CD14-positive monocyte (primary cell): Measurements from ENCODE around the gene CDC42BPG. TPM values are rescaled to one million over a fixed set of nuclear protein-coding genes. Genes with fewer than 3 reads are reported as not detected.

ENCODE experiments used
- DNase-seq, 3 donors: peaks; one replicate each; pipeline ENCODE4 v3.0.0-alpha.2; 2011 to 2022
- H2AFZ ChIP-seq: 2 replicates; pipeline ENCODE4 v1.6.0; 2012; ENCODE audit warnings: mild to moderate bottlenecking, low read depth, low read length, inconsistent platforms; ENCODE audit not compliant: insufficient read depth, poor library complexity, severe bottlenecking
- H3K27ac ChIP-seq, 2 donors: 1 replicate in 1 of 2; 2 replicates in 1 of 2; pipeline ENCODE4 v1.5.1; 2012 to 2013; ENCODE audit warnings: low read length in 2 of 2, control low read depth in 1 of 2, inconsistent platforms in 1 of 2, low read depth in 1 of 2, mild to moderate bottlenecking in 1 of 2
- H3K27me3 ChIP-seq, 2 donors: one replicate each; pipeline versions ENCODE4 v1.6.0 to v1.6.1; 2011 to 2013; ENCODE audit warnings: low read length in 2 of 2; ENCODE audit not compliant: control insufficient read depth in 2 of 2, insufficient read depth in 2 of 2
- H3K36me3 ChIP-seq, 2 donors: replicated peaks in 1 of 2; 1 replicate in 1 of 2; 2 replicates in 1 of 2; pipeline versions ENCODE4 v1.5.1 to v1.6.1; 2012 to 2013; ENCODE audit warnings: low read length in 2 of 2, control low read depth in 1 of 2, inconsistent platforms in 1 of 2, mild to moderate bottlenecking in 1 of 2; ENCODE audit not compliant: insufficient read depth in 2 of 2, control insufficient read depth in 1 of 2
- H3K4me1 ChIP-seq, 2 donors: 1 replicate in 1 of 2; 2 replicates in 1 of 2; pipeline versions ENCODE4 v1.5.1 to v1.6.1; 2012 to 2013; ENCODE audit warnings: low read length in 2 of 2, control low read depth in 1 of 2, inconsistent platforms in 1 of 2, mild to moderate bottlenecking in 1 of 2, moderate library complexity in 1 of 2; ENCODE audit not compliant: insufficient read depth in 2 of 2, control insufficient read depth in 1 of 2
- H3K4me2 ChIP-seq: replicated peaks from 2 replicates; pipeline ENCODE3; 2012; ENCODE audit warnings: low read length, moderate library complexity, mild to moderate bottlenecking; ENCODE audit not compliant: poor library complexity, severe bottlenecking; ENCODE audit errors: extremely low read depth
- H3K4me3 ChIP-seq, 3 experiments: fragments of 200-600 bp in 1 of 3; sonication (generic) in 1 of 3; replicated peaks in 1 of 3; 1 replicate in 2 of 3; 2 replicates in 1 of 3; pipeline ENCODE4 v1.5.1; 2011 to 2013; ENCODE audit warnings: low read length in 3 of 3, mild to moderate bottlenecking in 3 of 3, control low read depth in 2 of 3, low read depth in 2 of 3, inconsistent platforms in 1 of 3, moderate library complexity in 1 of 3
- H3K79me2 ChIP-seq: 2 replicates; pipeline ENCODE4 v1.6.0; 2012; ENCODE audit warnings: mild to moderate bottlenecking, control low read depth, inconsistent platforms, low read length, moderate library complexity; ENCODE audit not compliant: insufficient read depth
- H3K9ac ChIP-seq: 2 replicates; pipeline ENCODE4 v1.6.0; 2017; ENCODE audit warnings: low read length, mild to moderate bottlenecking; ENCODE audit not compliant: insufficient read depth, poor library complexity, severe bottlenecking
- H3K9me3 ChIP-seq, 2 donors: replicated peaks in 1 of 2; 1 replicate in 1 of 2; 2 replicates in 1 of 2; pipeline versions ENCODE4 v1.5.1 to v1.6.1; 2012 to 2013; ENCODE audit warnings: low read length in 2 of 2, control low read depth in 1 of 2; ENCODE audit not compliant: control insufficient read depth in 1 of 2, insufficient read depth in 1 of 2
- H4K20me1 ChIP-seq: 2 replicates; pipeline ENCODE4 v1.6.0; 2012; ENCODE audit warnings: mild to moderate bottlenecking, low read length, control low read depth, moderate library complexity; ENCODE audit not compliant: insufficient read depth
- H3K27ac Mint-ChIP-seq, 7 donors: one replicate each; pipeline ENCODE4 v1.8.0; 2020; ENCODE audit warnings: mild to moderate bottlenecking in 7 of 7, mixed read lengths in 7 of 7, moderate library complexity in 6 of 7, inconsistent platforms in 2 of 7
- H3K27me3 Mint-ChIP-seq, 3 donors: one replicate each; pipeline ENCODE4 v1.8.0; 2021 to 2022; ENCODE audit warnings: low read depth in 3 of 3, mild to moderate bottlenecking in 3 of 3, mixed read lengths in 3 of 3, moderate library complexity in 3 of 3, inconsistent platforms in 1 of 3
- H3K36me3 Mint-ChIP-seq, 2 donors: one replicate each; pipeline ENCODE4 v1.8.0; 2020; ENCODE audit warnings: mixed read lengths in 2 of 2, inconsistent platforms in 1 of 2, mild to moderate bottlenecking in 1 of 2
- H3K4me1 Mint-ChIP-seq: one replicate; pipeline ENCODE4 v1.8.0; 2020; ENCODE audit warnings: mild to moderate bottlenecking, mixed read lengths
- H3K4me3 Mint-ChIP-seq, 2 donors: one replicate each; pipeline ENCODE4 v1.8.0; 2020; ENCODE audit warnings: mild to moderate bottlenecking in 2 of 2, mixed read lengths in 2 of 2, moderate library complexity in 1 of 2
- H3K9me3 Mint-ChIP-seq, 7 donors: one replicate each; pipeline ENCODE4 v1.8.0; 2020 to 2022; ENCODE audit warnings: mixed read lengths in 7 of 7, mild to moderate bottlenecking in 6 of 7, moderate library complexity in 6 of 7, inconsistent platforms in 2 of 7
- WGBS: methylation state at CpG from one replicate; pipeline ENCODE4 v1.1.5; 2013; ENCODE audit warnings: missing lambda C conversion rate; ENCODE audit not compliant: insufficient coverage; 5-methylcytosine and 5-hydroxymethylcytosine counted together
- intact Hi-C, 2 donors: fragments of 100-400 bp; cut with micrococcal nuclease; formaldehyde crosslinking; loops; one replicate each; pipeline versions ENCODE4 v1.15.0 to v1.15.1; 2023
- polyA plus RNA-seq, 3 donors: library from polyadenylated mRNA; depleted of rRNA in 1 of 3; unstranded in 2 of 3; stranded (reverse) in 1 of 3; fragments of 300-500 nt in 2 of 3; fragments of >200 nt in 1 of 3; fragmentation: Illumina TruSeq in 2 of 3; gene quantifications; 1 replicate in 2 of 3; 2 replicates in 1 of 3; pipeline ENCODE4 v1.2.3, GENCODE V29; 2012 to 2021
- TF ChIP-seq, protein P1 (sequence below): fragments of 200-600 bp; IDR thresholded peaks from one replicate; pipeline ENCODE4 v1.8.0; 2022; ENCODE audit warnings: antibody characterized with exemption, mild to moderate bottlenecking

Gene CDC42BPG
- polyA plus RNA-seq, 3 donors: 0.23 TPM; not detected in 2

DNA sequence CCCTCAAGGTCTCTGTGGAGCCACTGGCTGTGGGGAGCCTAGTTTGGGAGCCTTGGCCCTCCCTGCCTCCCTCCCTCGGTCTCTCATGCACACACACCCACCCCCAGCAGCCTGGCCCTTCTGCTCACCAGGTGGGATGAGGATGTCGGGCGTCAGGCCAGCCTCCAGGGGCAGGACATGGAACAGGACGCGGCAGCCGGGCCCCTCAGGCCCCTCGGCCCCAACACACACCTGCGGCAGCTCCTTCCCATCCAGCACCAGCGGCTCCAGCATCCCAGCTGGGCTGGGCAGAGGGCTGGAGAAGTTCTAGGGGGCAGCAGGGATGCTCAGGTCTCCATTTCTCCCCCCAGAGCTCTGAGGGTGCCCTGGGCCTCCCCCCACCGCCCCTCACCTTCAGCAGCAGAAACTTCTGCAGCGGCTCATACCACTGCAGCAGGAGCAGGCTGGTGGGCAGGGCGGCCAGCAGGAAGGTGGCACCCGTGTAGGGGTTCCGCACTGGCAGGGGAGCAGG is 52.6 kb downstream of the CDC42BPG start:
- TF ChIP-seq, protein P1, sequence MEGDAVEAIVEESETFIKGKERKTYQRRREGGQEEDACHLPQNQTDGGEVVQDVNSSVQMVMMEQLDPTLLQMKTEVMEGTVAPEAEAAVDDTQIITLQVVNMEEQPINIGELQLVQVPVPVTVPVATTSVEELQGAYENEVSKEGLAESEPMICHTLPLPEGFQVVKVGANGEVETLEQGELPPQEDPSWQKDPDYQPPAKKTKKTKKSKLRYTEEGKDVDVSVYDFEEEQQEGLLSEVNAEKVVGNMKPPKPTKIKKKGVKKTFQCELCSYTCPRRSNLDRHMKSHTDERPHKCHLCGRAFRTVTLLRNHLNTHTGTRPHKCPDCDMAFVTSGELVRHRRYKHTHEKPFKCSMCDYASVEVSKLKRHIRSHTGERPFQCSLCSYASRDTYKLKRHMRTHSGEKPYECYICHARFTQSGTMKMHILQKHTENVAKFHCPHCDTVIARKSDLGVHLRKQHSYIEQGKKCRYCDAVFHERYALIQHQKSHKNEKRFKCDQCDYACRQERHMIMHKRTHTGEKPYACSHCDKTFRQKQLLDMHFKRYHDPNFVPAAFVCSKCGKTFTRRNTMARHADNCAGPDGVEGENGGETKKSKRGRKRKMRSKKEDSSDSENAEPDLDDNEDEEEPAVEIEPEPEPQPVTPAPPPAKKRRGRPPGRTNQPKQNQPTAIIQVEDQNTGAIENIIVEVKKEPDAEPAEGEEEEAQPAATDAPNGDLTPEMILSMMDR: no peak
- no peak overlapping the region for H3K4me3 ChIP-seq
- H3K27ac Mint-ChIP-seq: no peak overlapping the region
- H3K9ac ChIP-seq: no peak overlapping the region
- H3K9me3 ChIP-seq: no peaks in the 10 kb centered on the region
- no peak overlapping the region for H2AFZ ChIP-seq
- 90% methylated on average over 2 of the region's 14 CpGs for WGBS
- H4K20me1 ChIP-seq: no peaks in the 10 kb centered on the region
- H3K4me3 Mint-ChIP-seq: no peak overlapping the region
- no peaks in the 10 kb centered on the region for H3K79me2 ChIP-seq
- H3K4me1 ChIP-seq: no peaks in the 10 kb centered on the region
- no peaks in the 10 kb centered on the region for H3K9me3 Mint-ChIP-seq
- peaks cover 0 to 2% (median 1%) of the 10 kb centered on the region in 3 donors for H3K27me3 Mint-ChIP-seq
- no peaks in the 10 kb centered on the region for H3K27me3 ChIP-seq
- peaks cover 56 to 58% of the 10 kb centered on the region in 2 donors for H3K36me3 ChIP-seq
- intact Hi-C loops: no loop called here
- DNase-seq: no peak
- H3K27ac ChIP-seq: no peak overlapping the region
- peaks cover 58 to 68% of the 10 kb centered on the region in 2 donors for H3K36me3 Mint-ChIP-seq
- no peak overlapping the region for H3K4me2 ChIP-seq
- peaks cover 8% of the 10 kb centered on the region for H3K4me1 Mint-ChIP-seq

DNA sequence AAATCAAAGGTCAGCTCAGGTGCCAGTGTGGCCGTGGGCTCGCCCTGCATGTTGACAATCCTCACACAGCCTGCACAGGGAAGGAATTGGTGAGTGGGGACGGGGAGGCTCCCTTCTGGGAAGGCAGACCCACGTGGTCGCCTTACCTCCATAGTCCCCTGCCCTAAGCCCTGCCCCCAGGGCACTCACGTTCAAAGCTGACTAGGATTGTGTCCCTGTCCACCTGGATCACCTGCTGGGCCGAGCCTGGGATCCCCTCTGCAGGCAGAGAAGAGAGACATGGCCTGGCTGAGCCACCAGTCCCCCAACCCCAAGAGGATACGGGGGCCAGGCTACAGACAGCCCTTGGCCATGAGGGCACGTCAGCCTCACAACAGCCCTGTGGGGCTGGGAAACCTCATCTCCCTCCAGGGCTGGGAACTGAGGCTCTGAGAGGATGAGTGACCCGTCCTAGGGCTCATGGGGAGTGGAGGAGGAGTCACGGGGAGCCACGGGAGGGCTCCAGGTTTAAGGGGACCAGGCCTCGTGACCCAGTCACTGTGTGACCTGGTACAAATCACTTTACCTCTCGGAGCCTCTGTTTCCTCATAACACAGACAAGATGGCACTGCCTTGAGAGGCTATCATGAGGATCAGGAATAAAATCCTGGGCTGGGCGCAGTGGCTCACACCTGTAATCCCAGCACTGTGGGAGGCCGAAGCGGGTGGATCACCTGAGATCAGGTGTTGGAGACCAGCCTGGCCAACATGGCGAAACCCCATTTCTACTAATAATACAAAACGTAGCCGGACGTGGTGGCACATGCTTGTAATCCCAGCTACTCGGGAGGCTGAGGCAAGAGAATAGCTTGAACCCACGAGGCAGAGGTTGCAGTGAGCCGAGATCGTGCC is 54.0 kb downstream of the CDC42BPG start:
- Histone ChIP-seq H3K4me1 (no peaks in the 10 kb centered on the region), H3K9ac (no peak overlapping the region), H3K27me3 (no peaks in the 10 kb centered on the region), H3K9me3 (no peaks in the 10 kb centered on the region), H4K20me1 (no peaks in the 10 kb centered on the region), H3K27ac (no peak overlapping the region), H3K4me3 (no peak overlapping the region), H3K4me2 (no peak overlapping the region), H3K79me2 (no peaks in the 10 kb centered on the region), H3K36me3 (peaks cover 43 to 48% of the 10 kb centered on the region in 2 donors), H2AFZ (no peak overlapping the region)
- TF ChIP-seq, protein P1: no peak
- no peak for DNase-seq
- intact Hi-C loops: no loop called here
- 95% methylated on average over 18 of the region's 25 CpGs for WGBS
- no peaks in the 10 kb centered on the region for H3K9me3 Mint-ChIP-seq
- peaks cover 45 to 54% of the 10 kb centered on the region in 2 donors for H3K36me3 Mint-ChIP-seq
- H3K27me3 Mint-ChIP-seq: peaks cover 0 to 1% (median 0%) of the 10 kb centered on the region in 3 donors
- peak overlapping the region in 1 of 7 donors; percentile 24 for H3K27ac Mint-ChIP-seq
- H3K4me1 Mint-ChIP-seq: peaks cover 2% of the 10 kb centered on the region
- H3K4me3 Mint-ChIP-seq: no peak overlapping the region
